GM18858 (cell line): ENCODE measurements around the gene NCOA3.
"Not testable (repeated sequence)": the region's sequence is repeated elsewhere in the genome, so short reads cannot be mapped to it uniquely, and the experiment has no call there.

ENCODE experiments used
- ATAC-seq: cut with Tn5 transposase; IDR thresholded peaks from one replicate; pipeline ENCODE4 v1.9.1; 2021; ENCODE audit not compliant: unreplicated experiment

Gene NCOA3

GRCh38 chr20:47500554-47500953, 1.1 kb upstream of the NCOA3 start:
- no peak for ATAC-seq

GRCh38 chr20:47501116-47501481, 588 bp upstream of the NCOA3 start:
- no peak for ATAC-seq

GRCh38 chr20:47502271-47503239, 868 bp downstream of the NCOA3 start:
- ATAC-seq, result no peak

GRCh38 chr20:47503685-47504084, 2.0 kb downstream of the NCOA3 start:
- ATAC-seq, result no peak

- no peak for ATAC-seq
Observed at GRCh38 chr20:47506335-47506734, 4.6 kb downstream of the NCOA3 start.

- ATAC-seq, result no peak
Observed at GRCh38 chr20:47506850-47507249, 5.2 kb downstream of the NCOA3 start.

GRCh38 chr20:47507275-47507981, 5.7 kb downstream of the NCOA3 start:
- not testable (repeated sequence) for ATAC-seq

- no peak for ATAC-seq
Observed at GRCh38 chr20:47508278-47508677, 6.6 kb downstream of the NCOA3 start.

- no peak for ATAC-seq
Observed at GRCh38 chr20:47509104-47509661, 7.5 kb downstream of the NCOA3 start.

- ATAC-seq, result no peak
Observed at GRCh38 chr20:47509685-47510084, 8.0 kb downstream of the NCOA3 start.

GRCh38 chr20:47515843-47516242, 14.2 kb downstream of the NCOA3 start:
- ATAC-seq, result no peak

- no peak for ATAC-seq
Observed at GRCh38 chr20:47521059-47521808, 19.5 kb downstream of the NCOA3 start.

- ATAC-seq, result no peak
Observed at GRCh38 chr20:47524015-47524784, 22.5 kb downstream of the NCOA3 start.

GRCh38 chr20:47527004-47527800, 25.5 kb downstream of the NCOA3 start:
- ATAC-seq, result no peak

GRCh38 chr20:47529840-47530239, 28.2 kb downstream of the NCOA3 start:
- no peak for ATAC-seq

GRCh38 chr20:47531458-47531857, 29.8 kb downstream of the NCOA3 start:
- ATAC-seq, result no peak

GRCh38 chr20:47532002-47532401, 30.3 kb downstream of the NCOA3 start:
- no peak for ATAC-seq

- no peak for ATAC-seq
Observed at GRCh38 chr20:47533518-47534062, 31.9 kb downstream of the NCOA3 start.

- ATAC-seq, result no peak
Observed at GRCh38 chr20:47534405-47534804, 32.7 kb downstream of the NCOA3 start.
